Measurements from ENCODE around the gene PALMD.

DNA sequence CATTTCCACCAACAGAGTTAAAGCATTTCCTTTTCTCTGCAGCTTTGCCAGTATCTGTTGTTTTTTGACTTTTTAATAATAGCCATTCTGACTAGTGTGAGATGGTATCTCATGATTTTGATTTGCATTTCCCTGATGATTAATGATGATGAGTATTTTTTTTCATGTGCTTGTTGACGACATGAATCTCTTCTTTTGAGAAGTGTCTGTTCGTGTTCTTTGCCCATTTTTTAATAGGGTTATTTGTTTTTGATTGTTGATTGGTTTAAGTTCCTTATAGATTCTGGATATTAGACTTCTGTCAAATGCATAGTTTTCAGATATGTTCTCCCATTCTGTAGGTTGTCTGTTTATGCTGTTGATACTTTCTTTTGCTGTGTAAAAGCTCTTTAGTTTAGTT lies 37.9 kb upstream of the PALMD start:
- TF ChIP-seq CTCF (IDR thresholded peaks at IDR 0.05) (no peak), POLR2A (IDR thresholded peaks at IDR 0.05) (no peak)
